GM06990 (cell line): ENCODE measurements around the gene TMEM135.

ENCODE experiments used
- DNase-seq: peaks from one replicate; pipeline ENCODE4 v3.0.0-alpha.2; 2011; ENCODE audit not compliant: insufficient read length; ENCODE audit errors: extremely low read depth
- H3K27me3 ChIP-seq: replicated peaks from 2 replicates; pipeline ENCODE4 v1.6.0; 2011; ENCODE audit warnings: low read length; ENCODE audit not compliant: control insufficient read depth, insufficient read depth
- H3K36me3 ChIP-seq: 2 replicates; pipeline ENCODE4 v1.5.1; 2011; ENCODE audit warnings: low read length; ENCODE audit not compliant: control insufficient read depth, insufficient read depth
- H3K4me3 ChIP-seq: replicated peaks from 2 replicates; pipeline ENCODE4 v1.5.1; 2011; ENCODE audit warnings: low read depth, mild to moderate bottlenecking, control low read depth, low read length
- CTCF ChIP-seq: IDR thresholded peaks from 2 replicates; pipeline ENCODE4 v1.5.1; 2011; ENCODE audit warnings: low read length, control low read depth, mild to moderate bottlenecking, inconsistent platforms; ENCODE audit not compliant: insufficient read depth, poor library complexity, severe bottlenecking

Gene TMEM135

GRCh38 chr11:87176044-87176443 lies 138.3 kb downstream of the TMEM135 start:
- TF ChIP-seq CTCF, result no peak
- H3K27me3 ChIP-seq, result no peaks in the 10 kb centered on the region
- DNase-seq, result no peak
- H3K4me3 ChIP-seq, result no peak overlapping the region
- no peaks in the 10 kb centered on the region for H3K36me3 ChIP-seq

- no peak for TF ChIP-seq CTCF
Measured at GRCh38 chr11:87179621-87180020, 141.9 kb downstream of the TMEM135 start.

GRCh38 chr11:87180742-87181141 lies 143.0 kb downstream of the TMEM135 start:
- Histone ChIP-seq H3K36me3 (no peaks in the 10 kb centered on the region), H3K27me3 (no peaks in the 10 kb centered on the region), H3K4me3 (no peak overlapping the region)
- no peak for TF ChIP-seq CTCF
- DNase-seq, result no peak

More at GRCh38 chr11:87179621-87180020, 141.9 kb downstream of the TMEM135 start:
- no peak for DNase-seq
- Histone ChIP-seq H3K27me3 (no peaks in the 10 kb centered on the region), H3K4me3 (no peak overlapping the region), H3K36me3 (no peaks in the 10 kb centered on the region)

- no peaks in the 10 kb centered on the region for H3K36me3 ChIP-seq
- DNase-seq, result no peak
- no peak for TF ChIP-seq CTCF
- H3K4me3 ChIP-seq, result no peak overlapping the region
- H3K27me3 ChIP-seq, result no peaks in the 10 kb centered on the region
Measured at GRCh38 chr11:87181143-87181542, 143.4 kb downstream of the TMEM135 start.

GRCh38 chr11:87185228-87185627 lies 147.5 kb downstream of the TMEM135 start:
- no peaks in the 10 kb centered on the region for H3K36me3 ChIP-seq

More at GRCh38 chr11:87185228-87185627, 147.5 kb downstream of the TMEM135 start:
- H3K27me3 ChIP-seq, result no peaks in the 10 kb centered on the region
- DNase-seq, result no peak
- no peak for TF ChIP-seq CTCF
- H3K4me3 ChIP-seq, result no peak overlapping the region
